ENCODE data around the gene RTBDN. TPM values are rescaled to one million over a fixed set of nuclear protein-coding genes. Genes with fewer than 3 reads are reported as not detected.

Gene RTBDN
- total and polyA plus RNA-seq, 2 of the 8 experiments (the other 6 are each of a cell fraction or from before 2014, with no cell fraction given) = 4.0 to 4.8 TPM

DNA sequence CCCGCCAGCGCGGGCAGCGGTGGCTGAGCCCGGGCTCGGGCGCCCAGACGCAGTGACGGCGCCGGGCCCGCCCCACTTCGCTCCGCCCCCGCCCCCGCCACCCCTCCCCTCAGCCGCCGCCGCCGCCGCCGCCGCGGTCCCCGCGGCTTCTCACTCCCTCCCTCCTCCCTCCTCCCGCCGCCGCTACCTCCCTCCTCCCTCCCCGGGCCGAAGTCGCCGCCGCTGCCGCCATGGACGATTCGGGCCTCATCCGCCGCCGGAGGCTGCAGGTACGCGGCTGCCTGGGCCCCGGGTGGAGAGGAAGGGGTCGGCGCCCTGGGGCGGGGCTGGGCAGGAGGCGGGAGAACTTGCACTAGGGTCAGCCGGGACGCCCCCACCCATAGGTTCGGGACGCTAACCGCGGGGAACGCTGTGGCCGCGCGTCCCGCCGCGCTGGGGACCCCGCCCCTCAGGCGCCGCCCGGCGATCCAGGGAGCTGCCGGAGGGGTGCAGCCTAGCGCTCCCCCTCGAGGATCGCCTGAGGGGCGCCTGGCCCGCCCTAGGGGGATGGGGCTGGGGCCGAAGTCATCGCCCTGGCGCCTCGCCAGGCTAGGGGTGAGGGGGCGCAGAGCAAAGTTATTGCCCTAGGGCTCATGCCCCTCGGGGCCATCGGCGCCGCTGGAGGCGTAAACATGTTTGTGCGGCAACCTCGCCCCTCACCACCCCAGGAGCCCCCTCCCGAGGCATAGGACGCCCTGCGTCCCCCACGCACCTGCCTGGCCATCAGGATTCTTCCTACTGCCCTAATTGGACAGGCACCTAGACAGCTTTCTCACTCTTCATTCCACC lies 427 bp downstream of the RTBDN start (continued):
- TF ChIP-seq SIN3A (conservative IDR thresholded peaks at IDR 0.05 in 1 of 2, IDR thresholded peaks at IDR 0.05 in 1 of 2; ENCODE audit: low read depth in 1 of 2, low read length in 2 of 2) = no peak
- no peak for TF ChIP-seq POLR2A (IDR thresholded peaks at IDR 0.05; ENCODE audit: control extremely low read depth in 1 of 2, low read depth in 2 of 2, low read length in 2 of 2)
- TF ChIP-seq JUN (IDR thresholded peaks at IDR 0.05; ENCODE audit: low read depth, low read length) = no peak
- no peak for TF ChIP-seq BCL11A (IDR thresholded peaks at IDR 0.05; ENCODE audit: low read depth in 2 of 2, low read length in 2 of 2)
- no peak for TF ChIP-seq SAP30 (IDR thresholded peaks at IDR 0.05; ENCODE audit: insufficient read depth, insufficient replicate concordance, low read length)
- 0 out of 2 replicates have a peak, but pooled peaks have one; percentile 18 for TF ChIP-seq TAF1 (IDR thresholded peaks at IDR 0.05; ENCODE audit: low read depth, low read length)
- peak; percentile 47; the same call in 1 of the 2 replicates for TF ChIP-seq PHF8 (conservative IDR thresholded peaks at IDR 0.05; ENCODE audit: low read depth, low read length)
- TF ChIP-seq ASH2L (IDR thresholded peaks at IDR 0.05; ENCODE audit: low read length) = peak; percentile 64
- TF ChIP-seq SIRT6 (IDR thresholded peaks at IDR 0.05; ENCODE audit: low read length) = no peak
- TF ChIP-seq RAD21 (IDR thresholded peaks at IDR 0.05 in 1 of 2, conservative IDR thresholded peaks at IDR 0.05 in 1 of 2; ENCODE audit: low read depth in 2 of 2, low read length in 2 of 2) = no peak
- no peak for TF ChIP-seq SUZ12 (IDR thresholded peaks at IDR 0.05; ENCODE audit: low read length)
- TF ChIP-seq TCF12 (IDR thresholded peaks at IDR 0.05; ENCODE audit: low read depth, low read length) = no peak
- TF ChIP-seq FOSL1 (IDR thresholded peaks at IDR 0.05; ENCODE audit: insufficient read depth, low read depth, low read length) = no peak
- no peak for TF ChIP-seq RXRA (IDR thresholded peaks at IDR 0.05; ENCODE audit: insufficient read depth, low read depth, low read length)
- no peak for TF ChIP-seq SP4 (IDR thresholded peaks at IDR 0.05; ENCODE audit: low read length)
- no peak for TF ChIP-seq SP1 (IDR thresholded peaks at IDR 0.05; ENCODE audit: low read depth, low read length)
- TF ChIP-seq CHD1 (IDR thresholded peaks at IDR 0.05; ENCODE audit: low read depth, low read length) = no peak

Measured in H1 (cell line).